Measurements from ENCODE around the gene NKAIN2.

The NKAIN2 gene

DNA sequence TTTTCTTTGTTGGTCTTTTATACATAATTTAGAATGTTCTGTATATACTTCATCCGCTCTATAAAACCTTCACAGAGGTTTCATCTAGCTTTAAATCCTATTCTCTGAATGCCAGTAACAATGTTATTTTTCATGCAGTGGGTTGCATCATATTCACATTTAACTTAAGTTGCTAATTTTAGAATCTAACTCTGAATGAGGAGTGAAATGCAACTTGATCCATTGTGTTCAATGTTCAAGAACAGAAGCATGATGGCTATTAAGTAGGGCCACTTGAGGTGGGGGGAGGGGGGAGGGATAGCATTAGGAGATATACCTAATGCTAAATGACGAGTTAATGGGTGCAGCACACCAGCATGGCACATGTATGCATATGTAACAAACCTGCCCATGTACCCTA lies 224.5 kb downstream of the NKAIN2 start:
- no peak for DNase-seq (ENCODE audit: low read depth)
- no peak for TF ChIP-seq POLR2A (IDR thresholded peaks at IDR 0.05; ENCODE audit: extremely low read depth, insufficient read length)
- no peak for TF ChIP-seq MYC (IDR thresholded peaks at IDR 0.05; ENCODE audit: low read depth, low read length)
- TF ChIP-seq, protein P1, sequence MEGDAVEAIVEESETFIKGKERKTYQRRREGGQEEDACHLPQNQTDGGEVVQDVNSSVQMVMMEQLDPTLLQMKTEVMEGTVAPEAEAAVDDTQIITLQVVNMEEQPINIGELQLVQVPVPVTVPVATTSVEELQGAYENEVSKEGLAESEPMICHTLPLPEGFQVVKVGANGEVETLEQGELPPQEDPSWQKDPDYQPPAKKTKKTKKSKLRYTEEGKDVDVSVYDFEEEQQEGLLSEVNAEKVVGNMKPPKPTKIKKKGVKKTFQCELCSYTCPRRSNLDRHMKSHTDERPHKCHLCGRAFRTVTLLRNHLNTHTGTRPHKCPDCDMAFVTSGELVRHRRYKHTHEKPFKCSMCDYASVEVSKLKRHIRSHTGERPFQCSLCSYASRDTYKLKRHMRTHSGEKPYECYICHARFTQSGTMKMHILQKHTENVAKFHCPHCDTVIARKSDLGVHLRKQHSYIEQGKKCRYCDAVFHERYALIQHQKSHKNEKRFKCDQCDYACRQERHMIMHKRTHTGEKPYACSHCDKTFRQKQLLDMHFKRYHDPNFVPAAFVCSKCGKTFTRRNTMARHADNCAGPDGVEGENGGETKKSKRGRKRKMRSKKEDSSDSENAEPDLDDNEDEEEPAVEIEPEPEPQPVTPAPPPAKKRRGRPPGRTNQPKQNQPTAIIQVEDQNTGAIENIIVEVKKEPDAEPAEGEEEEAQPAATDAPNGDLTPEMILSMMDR (IDR thresholded peaks at IDR 0.05; ENCODE audit: low read depth, low read length): no peak
- TF ChIP-seq, protein P2, sequence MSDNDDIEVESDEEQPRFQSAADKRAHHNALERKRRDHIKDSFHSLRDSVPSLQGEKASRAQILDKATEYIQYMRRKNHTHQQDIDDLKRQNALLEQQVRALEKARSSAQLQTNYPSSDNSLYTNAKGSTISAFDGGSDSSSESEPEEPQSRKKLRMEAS (IDR thresholded peaks at IDR 0.05; ENCODE audit: low read depth, low read length): no peak
- no peak overlapping the region for H3K4me3 ChIP-seq (ENCODE audit: low read depth, low read length)

DNA sequence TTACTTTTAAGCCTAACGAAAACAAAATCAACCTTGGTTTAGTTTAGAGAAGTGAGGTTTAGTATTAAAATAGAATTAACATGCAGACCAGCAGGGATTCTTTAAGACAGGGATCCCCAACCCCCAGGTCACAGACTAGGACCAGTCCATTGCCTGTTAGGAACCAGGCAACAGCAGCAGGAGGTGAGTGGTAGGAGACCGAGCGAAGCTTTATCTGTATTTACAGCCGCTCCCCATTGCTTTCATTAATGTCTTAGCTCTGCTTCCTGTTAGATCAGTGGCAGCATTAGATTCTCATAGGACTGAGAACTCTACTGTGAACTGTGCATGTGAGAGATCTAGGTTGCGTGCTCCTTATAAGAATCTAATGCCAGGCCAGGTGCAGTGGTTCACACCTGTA lies 225.9 kb downstream of the NKAIN2 start:
- TF ChIP-seq MYC (IDR thresholded peaks at IDR 0.05; ENCODE audit: low read depth, low read length): no peak
- no peak overlapping the region for H3K4me3 ChIP-seq (ENCODE audit: low read depth, low read length)
- DNase-seq (ENCODE audit: low read depth): no peak

DNA sequence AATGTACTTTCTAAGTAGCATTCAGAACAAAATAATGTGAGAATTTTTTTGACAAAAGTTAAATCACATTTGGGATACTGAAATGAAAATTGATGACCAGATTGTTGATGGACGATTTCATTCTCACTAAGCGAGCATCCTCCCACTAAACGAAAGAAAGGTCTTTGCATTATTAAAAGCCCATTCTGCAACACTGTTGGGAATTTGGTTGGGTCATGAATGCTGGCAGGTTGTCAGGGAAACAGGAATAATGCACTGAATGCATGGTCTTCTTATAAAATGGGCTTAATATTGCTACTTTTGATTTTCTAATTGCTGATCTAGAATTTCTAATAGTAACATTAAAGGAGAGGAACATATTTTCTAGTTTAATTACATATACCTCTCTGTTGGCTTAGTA lies 229.8 kb downstream of the NKAIN2 start:
- TF ChIP-seq, protein P2 (IDR thresholded peaks at IDR 0.05; ENCODE audit: low read depth, low read length): no peak
- TF ChIP-seq, protein P1 (IDR thresholded peaks at IDR 0.05; ENCODE audit: low read depth, low read length): no peak
- TF ChIP-seq MYC (IDR thresholded peaks at IDR 0.05; ENCODE audit: low read depth, low read length) (no peak), POLR2A (IDR thresholded peaks at IDR 0.05; ENCODE audit: extremely low read depth, insufficient read length) (no peak)
- no peak overlapping the region for H3K4me3 ChIP-seq (ENCODE audit: low read depth, low read length)
- DNase-seq (ENCODE audit: low read depth): no peak

DNA sequence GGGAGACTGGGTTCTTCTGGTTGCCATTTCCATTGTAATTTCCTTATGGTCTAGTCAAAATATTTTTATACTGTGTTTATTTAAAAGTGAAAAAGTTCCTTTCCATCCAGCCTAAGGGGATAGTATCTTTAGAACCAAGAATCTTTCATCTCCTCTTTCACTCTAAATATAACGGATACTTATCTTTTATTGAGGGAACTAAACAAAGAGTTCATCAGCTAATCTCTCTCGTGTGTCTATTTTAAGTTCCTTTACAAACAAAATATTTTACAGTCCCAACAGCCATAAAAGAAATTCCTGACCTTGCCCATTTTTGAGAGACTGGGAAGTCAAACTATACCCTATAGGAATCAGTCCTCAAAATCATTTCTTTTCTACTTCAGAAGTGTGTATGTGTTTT lies 232.7 kb downstream of the NKAIN2 start:
- TF ChIP-seq, protein P2 (IDR thresholded peaks at IDR 0.05; ENCODE audit: low read depth, low read length): no peak
- TF ChIP-seq, protein P1 (IDR thresholded peaks at IDR 0.05; ENCODE audit: low read depth, low read length): no peak
- TF ChIP-seq MYC (IDR thresholded peaks at IDR 0.05; ENCODE audit: low read depth, low read length) (no peak), POLR2A (IDR thresholded peaks at IDR 0.05; ENCODE audit: extremely low read depth, insufficient read length) (no peak)
- H3K4me3 ChIP-seq (ENCODE audit: low read depth, low read length): no peak overlapping the region
- DNase-seq (ENCODE audit: low read depth): no peak

DNA sequence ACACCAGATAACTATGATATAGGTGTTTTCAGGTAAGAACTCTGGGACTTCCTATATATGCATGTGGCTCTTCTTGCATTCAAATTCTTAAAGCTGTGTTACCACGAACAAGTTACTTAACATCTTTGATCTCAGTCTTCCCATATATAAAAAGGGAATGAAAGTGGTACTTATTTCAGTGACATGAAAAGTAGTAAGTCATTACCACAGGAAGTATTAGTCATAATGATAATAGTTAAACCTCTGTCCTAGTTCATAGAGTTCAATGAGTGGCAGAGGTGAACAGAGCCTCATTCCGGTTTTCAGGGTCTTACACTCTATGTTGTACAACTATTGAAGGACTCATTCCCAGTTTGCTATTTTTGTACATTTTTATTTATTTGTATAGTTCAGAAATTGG lies 237.0 kb downstream of the NKAIN2 start:
- TF ChIP-seq MYC (IDR thresholded peaks at IDR 0.05; ENCODE audit: low read depth, low read length) (no peak), POLR2A (IDR thresholded peaks at IDR 0.05; ENCODE audit: extremely low read depth, insufficient read length) (no peak)
- TF ChIP-seq, protein P2 (IDR thresholded peaks at IDR 0.05; ENCODE audit: low read depth, low read length): no peak
- TF ChIP-seq, protein P1 (IDR thresholded peaks at IDR 0.05; ENCODE audit: low read depth, low read length): no peak
- peak; percentile 3 for DNase-seq (ENCODE audit: low read depth)
- no peak overlapping the region for H3K4me3 ChIP-seq (ENCODE audit: low read depth, low read length)

DNA sequence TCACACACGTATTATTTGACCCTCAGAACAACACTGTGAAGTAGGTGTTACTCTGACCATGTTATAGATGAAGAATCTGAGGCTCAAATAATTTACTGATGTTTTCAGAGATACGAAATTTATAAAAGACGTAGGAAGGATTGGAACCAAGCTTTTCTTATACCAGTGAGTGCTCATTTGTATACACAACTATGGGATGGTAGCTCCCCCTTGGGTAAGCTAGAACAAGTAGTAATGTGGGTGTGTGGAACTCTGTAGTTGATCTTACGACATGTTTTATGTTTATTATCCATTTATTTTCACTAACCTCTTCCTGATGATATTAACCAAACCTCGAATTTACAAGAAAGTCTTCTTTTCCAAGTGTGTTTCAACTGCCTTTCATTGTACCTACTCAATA lies 248.5 kb downstream of the NKAIN2 start:
- no peak for DNase-seq (ENCODE audit: low read depth)
- TF ChIP-seq, protein P1 (IDR thresholded peaks at IDR 0.05; ENCODE audit: low read depth, low read length): no peak
- no peak overlapping the region for H3K4me3 ChIP-seq (ENCODE audit: low read depth, low read length)
